Raji (cell line): ENCODE measurements around the gene SORL1.

Source experiments
- POLR2A ChIP-seq: IDR thresholded peaks from 2 replicates; pipeline ENCODE4 v1.6.1; 2011; ENCODE audit warnings: low read depth, low read length, control low read depth; ENCODE audit not compliant: insufficient read depth

Gene SORL1

GRCh38 chr11:121499405-121499804 lies 47.3 kb downstream of the SORL1 start:
- no peak for TF ChIP-seq POLR2A

- TF ChIP-seq POLR2A: no peak
These were observed 48.2 kb downstream of the SORL1 start for GRCh38 chr11:121500275-121500674.

- no peak for TF ChIP-seq POLR2A
These were observed 48.6 kb downstream of the SORL1 start for GRCh38 chr11:121500717-121501116.

- no peak for TF ChIP-seq POLR2A
These were observed 50.9 kb downstream of the SORL1 start for GRCh38 chr11:121503051-121503450.

- TF ChIP-seq POLR2A: no peak
These were observed 56.3 kb downstream of the SORL1 start for GRCh38 chr11:121508449-121508848.

- TF ChIP-seq POLR2A: no peak
These were observed 58.3 kb downstream of the SORL1 start for GRCh38 chr11:121510438-121510837.

GRCh38 chr11:121512468-121513465 lies 60.7 kb downstream of the SORL1 start:
- TF ChIP-seq POLR2A: no peak

GRCh38 chr11:121513807-121514206 lies 61.7 kb downstream of the SORL1 start:
- TF ChIP-seq POLR2A: no peak

GRCh38 chr11:121514432-121515334 lies 62.6 kb downstream of the SORL1 start:
- TF ChIP-seq POLR2A: no peak

GRCh38 chr11:121515335-121515671 lies 63.2 kb downstream of the SORL1 start:
- TF ChIP-seq POLR2A: no peak

- no peak for TF ChIP-seq POLR2A
These were observed 65.9 kb downstream of the SORL1 start for GRCh38 chr11:121517996-121518395.

- TF ChIP-seq POLR2A: no peak
These were observed 68.4 kb downstream of the SORL1 start for GRCh38 chr11:121520243-121521144.

GRCh38 chr11:121521145-121522042 lies 69.3 kb downstream of the SORL1 start:
- TF ChIP-seq POLR2A: no peak
